Left ventricle myocardium inferior (tissue), 1 donor: Measurements from ENCODE around the gene CPB1. TPM values are rescaled to one million over a fixed set of nuclear protein-coding genes. Genes with fewer than 3 reads are reported as not detected.
A peak's percentile ranks its signal among the peaks of the same experiment; 100 is the strongest.

ENCODE experiments used
- DNase-seq: peaks from one replicate; pipeline ENCODE4 v3.0.0-alpha.2; 2020
- H3K27ac ChIP-seq: fragments of 200-600 bp; replicated peaks from 2 replicates; pipeline ENCODE4 v1.8.0; 2021
- H3K27me3 ChIP-seq: fragments of 200-600 bp; 2 replicates; pipeline ENCODE4 v1.8.0; 2021; ENCODE audit warnings: low read depth
- H3K36me3 ChIP-seq: fragments of 200-600 bp; 2 replicates; pipeline ENCODE4 v1.8.0; 2021
- H3K4me1 ChIP-seq: fragments of 200-600 bp; 2 replicates; pipeline ENCODE4 v1.8.0; 2021
- H3K4me3 ChIP-seq: fragments of 200-600 bp; 2 replicates; pipeline ENCODE4 v1.8.0; 2021; ENCODE audit warnings: mild to moderate bottlenecking, moderate library complexity
- H3K9me3 ChIP-seq: fragments of 200-600 bp; replicated peaks from 2 replicates; pipeline ENCODE4 v1.8.0; 2021
- intact Hi-C: fragments of 100-400 bp; cut with micrococcal nuclease; formaldehyde crosslinking; loops from one replicate; pipeline ENCODE4 v1.11.0; 2022
- total RNA-seq: library from RNA; stranded (reverse); fragmentation: NEBNext Ultra II Directional; extraction: Animal tissue kit (Norgen Biotek cat#: 25700); gene quantifications from one replicate; pipeline ENCODE4 v1.2.1, GENCODE V29; 2021
- TF ChIP-seq, protein P1 (sequence below): fragments of 200-600 bp; IDR thresholded peaks from 2 replicates; pipeline ENCODE4 v1.8.0; 2021; ENCODE audit warnings: antibody characterized with exemption, mild to moderate bottlenecking, borderline replicate concordance
- donor health status: DM: no; HTN: yes; CAD: no; lungs with severe emphysema.

Gene CPB1
- total RNA-seq, 1 donor from 2014 or later, result not detected

DNA sequence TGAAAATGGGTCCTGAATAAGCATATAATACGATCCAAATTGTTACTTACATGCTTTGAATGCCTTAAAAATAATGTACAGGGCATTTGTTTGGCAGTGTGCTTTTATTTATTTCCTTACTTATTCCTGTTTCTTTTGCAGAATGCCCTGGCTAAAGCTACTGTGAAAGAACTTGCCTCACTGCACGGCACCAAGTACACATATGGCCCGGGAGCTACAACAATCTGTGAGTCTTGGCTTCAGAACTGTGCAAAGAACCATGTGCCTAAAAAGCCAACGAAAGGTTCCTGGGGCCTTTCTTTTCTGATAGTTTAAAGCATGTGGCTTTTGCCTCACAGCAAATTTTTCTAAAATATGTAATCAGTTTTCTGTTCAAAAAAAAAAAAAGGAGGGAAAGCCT is 29.7 kb downstream of the CPB1 start:
- intact Hi-C loops, result no loop called here
- H3K4me1 ChIP-seq, result no peaks in the 10 kb centered on the region
- no peaks in the 10 kb centered on the region for H3K9me3 ChIP-seq
- H3K27ac ChIP-seq, result no peak overlapping the region
- H3K36me3 ChIP-seq, result no peaks in the 10 kb centered on the region
- no peak for DNase-seq
- peaks cover 5% of the 10 kb centered on the region for H3K27me3 ChIP-seq
- TF ChIP-seq, protein P1, sequence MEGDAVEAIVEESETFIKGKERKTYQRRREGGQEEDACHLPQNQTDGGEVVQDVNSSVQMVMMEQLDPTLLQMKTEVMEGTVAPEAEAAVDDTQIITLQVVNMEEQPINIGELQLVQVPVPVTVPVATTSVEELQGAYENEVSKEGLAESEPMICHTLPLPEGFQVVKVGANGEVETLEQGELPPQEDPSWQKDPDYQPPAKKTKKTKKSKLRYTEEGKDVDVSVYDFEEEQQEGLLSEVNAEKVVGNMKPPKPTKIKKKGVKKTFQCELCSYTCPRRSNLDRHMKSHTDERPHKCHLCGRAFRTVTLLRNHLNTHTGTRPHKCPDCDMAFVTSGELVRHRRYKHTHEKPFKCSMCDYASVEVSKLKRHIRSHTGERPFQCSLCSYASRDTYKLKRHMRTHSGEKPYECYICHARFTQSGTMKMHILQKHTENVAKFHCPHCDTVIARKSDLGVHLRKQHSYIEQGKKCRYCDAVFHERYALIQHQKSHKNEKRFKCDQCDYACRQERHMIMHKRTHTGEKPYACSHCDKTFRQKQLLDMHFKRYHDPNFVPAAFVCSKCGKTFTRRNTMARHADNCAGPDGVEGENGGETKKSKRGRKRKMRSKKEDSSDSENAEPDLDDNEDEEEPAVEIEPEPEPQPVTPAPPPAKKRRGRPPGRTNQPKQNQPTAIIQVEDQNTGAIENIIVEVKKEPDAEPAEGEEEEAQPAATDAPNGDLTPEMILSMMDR, result no peak
- H3K4me3 ChIP-seq, result no peak overlapping the region

DNA sequence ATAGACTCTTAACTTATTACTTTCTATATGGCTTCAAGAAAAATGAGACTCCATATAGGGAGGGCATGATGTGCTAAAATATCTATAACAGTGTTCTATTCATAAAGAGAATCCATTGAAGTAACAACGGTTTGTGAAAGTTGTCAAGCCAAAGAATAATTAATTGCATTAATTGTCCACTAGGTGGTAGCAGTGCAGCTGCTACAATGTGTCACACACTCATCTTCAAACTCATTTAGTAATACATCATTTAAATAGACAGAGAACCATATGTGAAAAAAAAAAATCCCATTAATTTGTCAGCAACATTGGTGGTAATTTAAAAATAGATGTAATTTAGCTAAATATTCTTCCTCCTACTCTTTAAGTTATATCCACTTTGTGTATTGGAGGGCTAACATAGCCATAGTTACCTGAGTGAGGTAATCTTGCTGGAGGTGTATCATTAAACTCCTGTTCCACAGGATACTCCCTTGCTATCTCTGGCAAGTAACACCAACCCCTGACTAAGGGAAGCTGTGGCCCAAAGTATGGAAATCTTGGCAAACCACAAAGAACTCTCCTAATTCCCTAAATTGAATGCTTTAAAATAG is 33.8 kb downstream of the CPB1 start:
- Histone ChIP-seq H3K4me1 (no peaks in the 10 kb centered on the region), H3K36me3 (no peaks in the 10 kb centered on the region), H3K27ac (no peak overlapping the region), H3K4me3 (no peak overlapping the region), H3K9me3 (no peaks in the 10 kb centered on the region), H3K27me3 (peaks cover 26% of the 10 kb centered on the region)
- intact Hi-C loops, result loop anchor here (5.0 kb wide), 1 partner anchor 86 kb away; no protein-coding TSS in a partner anchor
- no peak for DNase-seq
- TF ChIP-seq, protein P1, result peak; percentile 81

DNA sequence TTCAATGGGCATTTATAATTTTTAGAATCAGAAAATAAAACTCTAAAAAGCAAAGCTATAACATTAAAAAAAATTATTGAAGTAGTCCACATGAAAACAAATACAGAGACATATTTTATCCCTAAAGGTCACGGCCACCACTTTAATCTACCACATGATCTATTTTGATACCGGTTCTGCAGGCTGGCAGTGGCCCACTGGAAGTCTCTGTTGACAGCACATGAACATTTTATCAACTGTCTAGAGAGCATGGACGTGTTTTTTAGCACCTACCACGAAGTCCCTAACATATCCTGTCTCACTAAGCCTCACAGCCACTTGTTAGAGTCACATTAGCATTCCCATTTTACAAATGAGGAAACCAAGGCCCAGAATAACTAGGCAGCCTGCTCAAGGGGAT is 35.7 kb downstream of the CPB1 start:
- H3K4me1 ChIP-seq, result no peaks in the 10 kb centered on the region
- no peak overlapping the region for H3K4me3 ChIP-seq
- TF ChIP-seq, protein P1, result no peak
- H3K27me3 ChIP-seq, result peaks cover 30% of the 10 kb centered on the region
- no peak for DNase-seq
- H3K27ac ChIP-seq, result no peak overlapping the region
- H3K9me3 ChIP-seq, result no peaks in the 10 kb centered on the region
- intact Hi-C loops, result loop anchor here (5.0 kb wide), 1 partner anchor 84 kb away; no protein-coding TSS in a partner anchor
- no peaks in the 10 kb centered on the region for H3K36me3 ChIP-seq

DNA sequence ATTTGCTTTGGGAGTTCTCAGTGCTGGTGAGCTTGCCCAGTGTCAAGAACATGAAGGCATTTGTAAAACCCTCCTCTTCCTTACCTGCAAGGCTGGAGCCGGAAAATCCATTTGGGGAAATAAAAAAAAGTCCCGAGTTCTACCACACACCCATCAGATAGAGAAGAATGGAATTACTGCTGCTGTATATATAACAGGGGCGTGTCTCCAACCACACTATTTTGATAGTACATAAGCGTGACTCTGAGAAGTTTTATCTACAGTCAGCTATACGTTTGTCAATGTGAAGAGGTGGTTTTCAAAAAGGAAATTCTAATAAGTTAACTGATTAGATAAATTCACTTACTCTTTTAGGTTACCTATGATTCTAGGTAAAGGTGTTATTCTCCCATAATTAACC is 36.2 kb downstream of the CPB1 start:
- DNase-seq, result no peak
- H3K4me1 ChIP-seq, result no peaks in the 10 kb centered on the region
- H3K4me3 ChIP-seq, result no peak overlapping the region
- no peaks in the 10 kb centered on the region for H3K9me3 ChIP-seq
- peaks cover 30% of the 10 kb centered on the region for H3K27me3 ChIP-seq
- H3K27ac ChIP-seq, result no peak overlapping the region
- H3K36me3 ChIP-seq, result no peaks in the 10 kb centered on the region
- TF ChIP-seq, protein P1, result no peak
- intact Hi-C loops, result loop anchor here (5.0 kb wide), 1 partner anchor 83 kb away; no protein-coding TSS in a partner anchor

DNA sequence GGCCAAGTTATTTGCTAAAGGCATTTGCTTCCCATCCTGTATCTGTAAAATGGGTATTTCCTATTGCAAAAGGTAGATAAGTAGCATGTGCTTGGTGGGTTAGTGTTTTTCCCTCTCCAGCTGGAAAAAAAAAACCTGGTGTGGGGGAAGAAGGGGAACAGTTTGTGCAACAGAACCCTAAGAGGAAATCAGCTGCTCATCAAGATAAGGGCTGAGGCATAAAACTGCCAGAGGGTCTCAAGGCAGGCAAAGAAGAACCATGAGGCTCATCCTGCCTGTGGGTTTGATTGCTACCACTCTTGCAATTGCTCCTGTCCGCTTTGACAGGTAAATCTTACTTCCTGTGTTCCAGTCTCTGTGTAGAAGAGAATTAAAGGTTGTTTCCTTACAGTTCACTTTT is 37.4 kb downstream of the CPB1 start, which contains the start of gene CPA3:
CPA3 (plus strand) TSS at position 248 of the 400 bp plus-strand sequence; CDS start at position 260, 12 bp downstream.
- Histone ChIP-seq H3K9me3 (no peaks in the 10 kb centered on the region), H3K4me3 (no peak within 1 kb of the TSS), H3K36me3 (no peaks in the 10 kb centered on the region), H3K4me1 (no peaks in the 10 kb centered on the region), H3K27ac (no peak within 1 kb of the TSS), H3K27me3 (peaks cover 30% of the 10 kb centered on the region)
- TF ChIP-seq, protein P1, result no peak
- no peak for DNase-seq
- intact Hi-C loops, result no loop called here
